ENCODE data around the gene AKR7A3.

Gene AKR7A3

DNA sequence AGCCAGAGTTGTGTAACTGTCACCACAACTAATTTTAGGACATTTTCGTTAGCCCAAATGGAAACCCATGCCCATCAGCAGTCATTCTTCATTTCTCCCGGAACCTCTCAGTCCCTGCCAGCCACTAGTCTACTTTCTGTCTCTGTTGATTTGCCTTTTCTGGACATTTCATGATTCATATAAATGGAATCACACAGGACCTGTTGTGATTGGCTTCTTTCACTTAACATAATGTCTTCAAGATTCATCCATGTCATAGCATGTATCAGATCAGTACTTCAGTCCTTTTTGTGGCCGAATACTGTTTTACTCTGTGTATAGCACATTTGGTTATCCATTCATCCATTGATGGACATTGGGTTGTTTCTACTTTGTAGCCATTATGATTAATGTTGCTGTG lies 30.6 kb upstream of the AKR7A3 start:
- TF ChIP-seq, protein P1, sequence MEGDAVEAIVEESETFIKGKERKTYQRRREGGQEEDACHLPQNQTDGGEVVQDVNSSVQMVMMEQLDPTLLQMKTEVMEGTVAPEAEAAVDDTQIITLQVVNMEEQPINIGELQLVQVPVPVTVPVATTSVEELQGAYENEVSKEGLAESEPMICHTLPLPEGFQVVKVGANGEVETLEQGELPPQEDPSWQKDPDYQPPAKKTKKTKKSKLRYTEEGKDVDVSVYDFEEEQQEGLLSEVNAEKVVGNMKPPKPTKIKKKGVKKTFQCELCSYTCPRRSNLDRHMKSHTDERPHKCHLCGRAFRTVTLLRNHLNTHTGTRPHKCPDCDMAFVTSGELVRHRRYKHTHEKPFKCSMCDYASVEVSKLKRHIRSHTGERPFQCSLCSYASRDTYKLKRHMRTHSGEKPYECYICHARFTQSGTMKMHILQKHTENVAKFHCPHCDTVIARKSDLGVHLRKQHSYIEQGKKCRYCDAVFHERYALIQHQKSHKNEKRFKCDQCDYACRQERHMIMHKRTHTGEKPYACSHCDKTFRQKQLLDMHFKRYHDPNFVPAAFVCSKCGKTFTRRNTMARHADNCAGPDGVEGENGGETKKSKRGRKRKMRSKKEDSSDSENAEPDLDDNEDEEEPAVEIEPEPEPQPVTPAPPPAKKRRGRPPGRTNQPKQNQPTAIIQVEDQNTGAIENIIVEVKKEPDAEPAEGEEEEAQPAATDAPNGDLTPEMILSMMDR (conservative IDR thresholded peaks at IDR 0.05; ENCODE audit: low read depth, low read length) = no peak
- no peak for DNase-seq (ENCODE audit: low read depth)
- H3K4me3 ChIP-seq (ENCODE audit: low read length) = no peak overlapping the region

- no peak for DNase-seq (ENCODE audit: low read depth)
- TF ChIP-seq, protein P1 (conservative IDR thresholded peaks at IDR 0.05; ENCODE audit: low read depth, low read length) = no peak
Observed at GRCh38 chr1:19317126-19317910, 28.7 kb upstream of the AKR7A3 start.

DNA sequence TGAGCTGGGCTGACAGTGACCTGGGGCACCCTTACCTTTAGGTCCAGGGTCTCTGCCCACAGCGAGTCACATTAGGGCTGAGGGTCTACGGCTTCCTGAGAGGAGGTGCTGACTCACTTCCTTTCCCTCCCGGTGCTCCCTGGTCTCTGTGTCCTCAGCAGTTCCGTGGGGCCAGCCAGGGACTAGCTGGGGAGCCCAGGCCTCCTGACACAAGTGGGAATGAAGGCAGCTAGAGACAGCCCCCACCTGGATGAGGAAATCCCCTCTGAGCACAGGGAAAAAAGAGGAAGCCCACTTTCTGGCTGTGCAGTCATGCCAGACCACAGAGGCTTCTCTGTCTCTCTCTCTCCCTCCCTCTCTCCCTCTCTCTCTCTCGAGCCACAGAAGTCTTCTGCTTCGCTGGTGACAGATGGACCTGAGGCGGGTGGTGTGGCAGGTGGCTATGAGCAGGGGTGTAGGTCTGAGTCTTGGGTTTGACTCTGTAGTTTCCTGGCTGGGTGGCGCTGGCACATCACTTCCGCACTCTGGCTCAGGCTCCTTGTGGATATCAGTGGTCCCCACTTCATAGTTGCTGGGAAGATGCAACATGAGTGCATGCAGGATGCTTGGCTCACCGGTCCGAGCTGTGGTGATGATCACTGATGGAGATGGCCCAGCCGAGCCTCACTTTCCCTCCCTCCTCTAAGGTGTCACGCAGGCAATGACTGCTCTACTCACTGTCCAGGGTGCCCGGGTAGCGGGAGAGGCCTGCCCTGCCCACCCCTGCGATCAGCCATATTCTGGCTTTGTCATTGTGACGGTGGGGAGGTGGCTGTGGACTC lies 27.0 kb upstream of the AKR7A3 start:
- no peak overlapping the region for H3K4me3 ChIP-seq (ENCODE audit: low read length)
- TF ChIP-seq, protein P1 (conservative IDR thresholded peaks at IDR 0.05; ENCODE audit: low read depth, low read length) = no peak
- DNase-seq (ENCODE audit: low read depth) = no peak

More at GRCh38 chr1:19317126-19317910, 28.7 kb upstream of the AKR7A3 start:
- H3K4me3 ChIP-seq (ENCODE audit: low read length) = no peak overlapping the region

DNA sequence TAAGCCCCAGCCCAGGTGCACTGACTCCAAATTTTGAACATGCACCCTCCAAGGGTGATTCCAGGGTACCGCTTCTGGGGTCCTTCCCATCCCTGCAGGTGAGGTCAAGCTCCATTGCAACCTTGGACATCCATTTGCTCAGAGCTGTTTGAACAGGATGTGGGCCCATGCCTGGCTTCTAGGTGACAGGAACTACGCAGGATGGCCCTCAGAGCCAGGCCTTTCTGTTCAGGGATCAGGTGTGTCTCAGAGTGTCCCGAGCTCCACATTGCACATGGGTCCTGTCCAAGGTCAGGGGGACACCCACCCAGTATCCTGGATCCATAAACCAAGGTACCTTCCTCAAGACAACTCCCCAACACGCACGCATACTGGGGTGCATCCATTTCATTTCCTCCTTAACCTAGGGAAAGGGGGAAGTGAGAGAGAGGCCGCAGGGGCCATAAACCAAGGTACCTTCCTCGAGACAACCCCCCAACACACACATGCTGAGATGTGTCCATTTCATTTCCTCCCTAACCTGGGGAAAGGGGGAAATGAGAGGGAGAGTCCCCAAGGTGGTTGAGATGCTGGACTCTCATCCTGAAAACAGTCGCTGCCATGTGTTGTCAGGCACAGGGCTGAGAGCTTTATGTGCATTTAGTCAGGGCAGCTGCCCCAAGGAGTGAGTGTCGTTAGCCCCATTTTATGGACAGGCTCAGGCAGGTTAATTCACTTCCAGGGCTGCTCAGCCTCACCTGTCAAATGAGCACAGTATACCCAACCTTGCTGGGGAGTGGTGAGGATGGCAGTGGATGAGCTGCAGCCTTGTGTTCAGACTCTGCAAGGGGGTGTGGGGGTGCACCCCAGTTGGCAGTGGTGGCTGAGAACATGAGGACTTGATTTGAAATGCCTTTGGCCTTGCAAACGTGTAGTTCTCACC lies 25.7 kb upstream of the AKR7A3 start:
- TF ChIP-seq, protein P1 (conservative IDR thresholded peaks at IDR 0.05; ENCODE audit: low read depth, low read length) = no peak
- H3K4me3 ChIP-seq (ENCODE audit: low read length) = no peak overlapping the region
- no peak for DNase-seq (ENCODE audit: low read depth)

GRCh38 chr1:19313636-19313959 lies 25.0 kb upstream of the AKR7A3 start:
- no peak for DNase-seq (ENCODE audit: low read depth)
- TF ChIP-seq, protein P1 (conservative IDR thresholded peaks at IDR 0.05; ENCODE audit: low read depth, low read length) = no peak
- H3K4me3 ChIP-seq (ENCODE audit: low read length) = no peak overlapping the region

GRCh38 chr1:19312782-19313635 lies 24.4 kb upstream of the AKR7A3 start:
- peak overlapping the region; percentile 67 for H3K4me3 ChIP-seq (ENCODE audit: low read length)
- TF ChIP-seq, protein P1 (conservative IDR thresholded peaks at IDR 0.05; ENCODE audit: low read depth, low read length) = no peak
- no peak for DNase-seq (ENCODE audit: low read depth)

All from retinal pigment epithelial cell (primary cell).